Measurements from ENCODE around the gene PARVA.

PARVA gene

GRCh38 chr11:12459374-12459773 is 82.0 kb downstream of the PARVA start:
- TF ChIP-seq MAX (IDR thresholded peaks at IDR 0.05) (no peak), EP300 (IDR thresholded peaks at IDR 0.05; ENCODE audit: borderline replicate concordance) (no peak), RAD21 (IDR thresholded peaks at IDR 0.05; ENCODE audit: low read depth) (no peak)

- TF ChIP-seq CREB1 (IDR thresholded peaks at IDR 0.05; ENCODE audit: low read depth): no peak
Observed at GRCh38 chr11:12459865-12460444, 82.6 kb downstream of the PARVA start.

- no peak for TF ChIP-seq REST (IDR thresholded peaks at IDR 0.05; ENCODE audit: low read depth)
- no peak for TF ChIP-seq CEBPB (IDR thresholded peaks at IDR 0.05)
- TF ChIP-seq EGR1 (IDR thresholded peaks at IDR 0.05): no peak
- no peak for TF ChIP-seq FOXM1 (IDR thresholded peaks at IDR 0.05; ENCODE audit: borderline replicate concordance, low read depth)
- no peak for TF ChIP-seq EP300 (IDR thresholded peaks at IDR 0.05; ENCODE audit: borderline replicate concordance)
- TF ChIP-seq NFIC (IDR thresholded peaks at IDR 0.05): no peak
- no peak for TF ChIP-seq TEAD4 (IDR thresholded peaks at IDR 0.05)
- TF ChIP-seq ZBTB7A (IDR thresholded peaks at IDR 0.05; ENCODE audit: low read depth): no peak
- no peak for TF ChIP-seq TCF12 (IDR thresholded peaks at IDR 0.05; ENCODE audit: low read depth)
- TF ChIP-seq USF1 (IDR thresholded peaks at IDR 0.05): no peak
- TF ChIP-seq MAX (IDR thresholded peaks at IDR 0.05): no peak
- no peak for TF ChIP-seq CREB1 (IDR thresholded peaks at IDR 0.05; ENCODE audit: low read depth)
Observed at GRCh38 chr11:12460466-12460865, 83.1 kb downstream of the PARVA start.

- TF ChIP-seq USF1 (IDR thresholded peaks at IDR 0.05) (0 out of 2 replicates have a peak, but pooled peaks have one; percentile 21), TCF12 (IDR thresholded peaks at IDR 0.05; ENCODE audit: low read depth) (no peak), RAD21 (IDR thresholded peaks at IDR 0.05; ENCODE audit: low read depth) (no peak), NFIC (IDR thresholded peaks at IDR 0.05) (peak; percentile 57)
Observed at GRCh38 chr11:12461516-12461915, 84.1 kb downstream of the PARVA start.

- TF ChIP-seq CEBPB (IDR thresholded peaks at IDR 0.05): no peak
- TF ChIP-seq ZBTB7A (IDR thresholded peaks at IDR 0.05; ENCODE audit: low read depth): no peak
- no peak for TF ChIP-seq EP300 (IDR thresholded peaks at IDR 0.05; ENCODE audit: borderline replicate concordance)
- no peak for TF ChIP-seq CREB1 (IDR thresholded peaks at IDR 0.05; ENCODE audit: low read depth)
- no peak for TF ChIP-seq YY1 (IDR thresholded peaks at IDR 0.05; ENCODE audit: low read depth)
- TF ChIP-seq TCF12 (IDR thresholded peaks at IDR 0.05; ENCODE audit: low read depth): no peak
- TF ChIP-seq MAX (IDR thresholded peaks at IDR 0.05): no peak
- no peak for TF ChIP-seq REST (IDR thresholded peaks at IDR 0.05; ENCODE audit: low read depth)
- no peak for TF ChIP-seq USF1 (IDR thresholded peaks at IDR 0.05)
- TF ChIP-seq FOXM1 (IDR thresholded peaks at IDR 0.05; ENCODE audit: borderline replicate concordance, low read depth): no peak
- no peak for TF ChIP-seq EGR1 (IDR thresholded peaks at IDR 0.05)
- TF ChIP-seq NFIC (IDR thresholded peaks at IDR 0.05): no peak
- no peak for TF ChIP-seq TEAD4 (IDR thresholded peaks at IDR 0.05)
- TF ChIP-seq RAD21 (IDR thresholded peaks at IDR 0.05; ENCODE audit: low read depth): no peak
Observed at GRCh38 chr11:12464303-12464702, 86.9 kb downstream of the PARVA start.

GRCh38 chr11:12465332-12465731 is 88.0 kb downstream of the PARVA start:
- TF ChIP-seq REST (IDR thresholded peaks at IDR 0.05; ENCODE audit: low read depth) (no peak), EGR1 (IDR thresholded peaks at IDR 0.05) (no peak), TEAD4 (IDR thresholded peaks at IDR 0.05) (no peak), USF1 (IDR thresholded peaks at IDR 0.05) (no peak), TCF12 (IDR thresholded peaks at IDR 0.05; ENCODE audit: low read depth) (no peak), YY1 (IDR thresholded peaks at IDR 0.05; ENCODE audit: low read depth) (no peak), RAD21 (IDR thresholded peaks at IDR 0.05; ENCODE audit: low read depth) (no peak), NFIC (IDR thresholded peaks at IDR 0.05) (no peak), ZBTB7A (IDR thresholded peaks at IDR 0.05; ENCODE audit: low read depth) (no peak)

Data from Ishikawa (cell line).